ENCODE results near the gene CDYL. TPM values are rescaled to one million over a fixed set of nuclear protein-coding genes. Genes with fewer than 3 reads are reported as not detected.

Gene CDYL
- total RNA-seq, 1 donor from 2014 or later: 22.3 TPM

DNA sequence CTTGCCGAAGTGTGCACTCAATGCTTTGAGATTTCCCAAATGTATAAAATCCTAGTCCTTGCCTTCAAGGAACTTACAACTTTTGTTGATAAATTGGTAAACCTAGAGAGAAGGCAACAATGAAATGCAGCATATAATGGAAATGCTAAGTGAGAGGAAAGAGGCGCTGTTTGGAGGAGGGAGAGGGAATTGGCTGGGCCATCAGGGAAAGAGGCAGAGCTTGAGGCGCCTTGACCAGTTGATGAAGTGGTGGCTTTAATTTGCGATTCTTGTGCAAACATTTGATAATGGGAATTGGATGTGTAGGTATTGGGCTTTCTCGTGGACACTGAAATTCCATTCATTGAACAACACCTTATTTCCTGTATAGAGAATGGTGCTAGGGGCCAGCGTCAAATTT lies 1.9 kb upstream of the CDYL start:
- intact Hi-C loops (cut with micrococcal nuclease): loop anchor here (2.0 to 10.0 kb wide), 3 partner anchors 755 to 1231 kb away; partner anchors contain the start of gene NRN1

DNA sequence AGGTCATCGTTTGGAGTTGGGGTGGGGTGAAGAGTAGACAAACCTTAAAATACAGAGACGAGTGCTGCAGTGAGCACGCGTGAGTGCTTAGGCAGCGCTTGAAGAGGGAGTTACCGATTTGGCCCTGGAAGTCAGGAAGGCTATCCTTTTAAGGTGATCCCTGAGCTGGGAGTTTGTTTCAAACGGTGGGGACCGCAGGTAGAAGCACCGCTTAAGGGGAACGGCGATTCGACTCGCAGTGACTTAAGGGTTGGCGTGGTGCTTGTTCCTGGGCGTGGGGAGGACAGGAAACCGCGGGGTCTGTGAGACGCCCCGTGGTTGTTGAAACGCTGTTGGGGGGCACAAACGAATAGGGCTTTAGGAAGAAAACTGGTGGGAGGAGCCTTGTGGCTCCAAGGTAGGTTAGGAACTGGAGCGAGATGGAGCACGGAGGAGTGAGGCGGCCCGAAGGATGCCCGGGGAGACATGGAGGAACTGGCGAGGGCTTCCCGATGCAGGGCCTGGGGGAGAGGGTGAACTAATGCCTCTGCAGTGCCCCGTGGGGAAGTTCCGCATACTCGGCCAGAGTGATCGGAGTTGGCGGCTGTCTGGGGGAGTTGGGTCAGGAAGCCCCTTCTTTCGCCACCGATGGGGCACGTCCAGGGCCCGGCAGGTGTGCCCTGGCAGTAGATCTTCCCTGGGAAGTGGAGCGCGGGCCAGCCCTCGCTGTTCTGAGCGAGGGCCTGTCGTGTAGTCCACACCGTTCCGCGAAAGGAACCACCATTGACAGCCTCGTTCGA lies 1.3 kb upstream of the CDYL start:
- intact Hi-C loops (cut with micrococcal nuclease): loop anchor here (1.0 to 10.0 kb wide), 6 partner anchors 67 to 1618 kb away; partner anchors contain the start of genes NRN1 and TUBB2A

DNA sequence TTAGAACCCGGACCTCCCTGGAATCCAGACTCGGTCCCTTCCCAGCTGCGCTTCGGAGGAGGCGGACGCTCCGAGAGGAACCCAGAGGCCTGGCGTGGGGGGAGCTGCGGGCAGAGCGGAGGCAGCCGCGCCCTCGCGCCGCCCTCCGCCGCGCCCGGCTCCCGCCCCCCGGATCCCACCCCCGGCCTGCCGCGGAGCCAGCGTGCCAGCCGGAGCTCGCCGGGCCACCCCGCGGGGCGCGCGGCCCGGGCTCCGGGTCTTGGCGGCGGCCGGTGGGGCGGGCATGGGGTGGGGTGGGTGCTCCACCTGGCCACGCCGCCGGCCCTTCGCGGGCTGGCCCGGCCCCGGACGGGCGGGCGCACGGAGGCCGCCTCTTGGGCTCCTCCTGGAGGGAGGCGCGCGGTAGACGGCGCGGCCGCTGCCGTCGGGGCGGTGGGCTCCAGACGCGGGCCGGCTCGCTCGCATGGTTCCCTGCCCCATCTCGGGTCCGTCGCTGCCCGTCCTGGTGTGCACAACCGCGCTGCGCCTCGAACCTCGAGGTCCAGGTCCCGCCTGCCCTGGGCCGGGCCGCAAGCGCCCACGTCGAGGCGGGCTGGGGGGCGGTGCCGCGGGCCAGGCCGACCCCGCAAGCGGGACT lies 592 bp upstream of the CDYL start:
- intact Hi-C loops (cut with micrococcal nuclease): loop anchor here (1.0 to 10.0 kb wide), 11 partner anchors 67 to 1618 kb away; partner anchors contain the start of genes FARS2, NRN1 and TUBB2A

DNA sequence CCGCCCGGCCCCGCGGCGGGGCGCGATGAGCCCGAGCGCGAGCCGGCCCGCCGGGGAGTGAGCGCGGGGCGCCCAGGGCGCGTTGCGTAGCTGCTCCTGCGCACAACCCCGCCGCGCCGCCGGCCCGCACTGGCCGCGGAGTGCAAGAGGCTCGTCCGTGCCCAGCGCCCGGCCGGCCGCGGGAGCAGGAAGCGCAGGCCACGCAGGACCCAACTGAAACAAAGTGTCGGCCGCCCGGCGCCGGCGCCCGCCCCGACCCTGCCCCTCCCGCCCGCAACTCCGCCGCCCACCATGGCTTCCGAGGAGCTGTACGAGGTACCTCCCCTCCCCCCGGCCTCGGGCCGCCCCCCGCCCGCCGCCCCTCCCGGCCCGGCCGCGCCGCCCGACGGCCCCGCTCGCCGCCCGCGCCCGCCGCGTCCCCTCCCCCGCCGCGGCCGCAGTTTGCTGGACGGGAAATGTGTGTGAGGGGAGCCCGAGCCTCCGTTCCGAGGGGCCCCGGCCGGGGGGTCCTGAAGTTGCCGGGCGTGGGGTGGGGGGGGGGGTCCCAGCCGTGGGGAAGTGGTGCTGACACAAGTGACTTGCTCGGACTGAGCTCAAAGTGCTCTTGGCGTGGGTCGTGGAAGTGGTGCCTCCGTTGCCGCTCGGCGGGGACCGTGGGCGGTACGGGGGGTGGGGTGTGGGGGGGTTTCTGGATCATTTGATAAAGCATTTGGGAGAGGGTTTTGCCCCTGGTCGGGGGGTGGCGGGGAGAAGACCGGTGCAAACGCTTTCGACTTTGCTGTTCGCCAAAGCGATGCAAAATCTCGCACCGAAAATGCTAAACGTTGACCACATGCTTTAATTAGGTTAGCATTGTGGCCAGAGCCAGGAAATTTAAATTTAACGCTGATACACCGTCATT lies 539 bp downstream of the CDYL start:
- intact Hi-C loops (cut with micrococcal nuclease): loop anchor here (1.0 to 10.0 kb wide), 11 partner anchors 66 to 1619 kb away; partner anchors contain the start of genes ECI2, FARS2, NRN1 and TUBB2A

DNA sequence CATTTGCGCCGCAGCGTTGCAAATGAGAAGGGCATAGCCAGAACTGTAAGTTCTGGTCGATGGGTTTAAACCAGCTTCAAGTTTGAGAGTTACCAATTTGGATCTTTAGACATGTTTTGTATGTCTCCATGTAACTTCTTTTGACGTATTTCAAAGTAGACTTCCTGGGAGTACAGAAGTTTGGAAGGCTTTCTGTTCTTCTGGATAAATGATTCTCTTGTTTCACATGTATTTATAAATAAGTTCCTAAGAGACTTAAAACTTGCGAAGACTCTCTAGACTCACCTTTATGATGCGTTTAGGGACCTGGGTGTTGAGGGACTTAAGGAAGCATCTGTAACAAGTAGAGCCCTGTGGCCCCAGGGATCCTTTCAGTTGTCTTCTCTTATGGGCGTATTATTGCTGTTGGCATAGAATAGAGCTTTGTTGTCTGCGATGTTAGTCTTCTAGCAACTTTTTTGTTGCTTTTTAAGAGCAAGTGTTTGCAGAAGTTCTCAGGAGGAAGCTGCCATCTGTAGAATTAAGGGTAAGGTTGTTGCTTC lies 1.3 kb downstream of the CDYL start:
- intact Hi-C loops (cut with micrococcal nuclease): loop anchor here (1.0 to 10.0 kb wide), 10 partner anchors 65 to 1620 kb away; partner anchors contain the start of genes ECI2, NRN1 and TUBB2A

DNA sequence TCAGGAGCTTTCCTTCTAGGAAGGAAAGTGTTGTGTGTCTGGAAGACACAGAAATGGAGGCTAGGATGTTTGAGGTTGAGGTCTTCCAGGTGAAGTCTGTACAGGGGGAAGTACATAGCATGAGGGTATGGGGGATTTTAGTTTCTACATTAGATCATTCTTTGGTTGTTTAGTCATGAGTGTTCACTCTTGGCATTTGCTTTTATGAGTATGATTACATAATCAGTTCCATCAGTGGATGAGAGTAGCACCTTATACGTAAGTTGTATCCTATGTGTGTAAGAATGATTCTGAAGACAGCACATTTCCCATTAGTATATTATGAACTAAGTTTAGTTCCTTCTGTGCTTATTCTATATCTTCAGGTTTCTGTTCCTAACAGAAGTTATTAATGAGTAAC lies 1.9 kb downstream of the CDYL start:
- intact Hi-C loops (cut with micrococcal nuclease): loop anchor here (5.0 to 10.0 kb wide), 4 partner anchors 64 to 1621 kb away; partner anchors contain the start of genes NRN1 and TUBB2A

DNA sequence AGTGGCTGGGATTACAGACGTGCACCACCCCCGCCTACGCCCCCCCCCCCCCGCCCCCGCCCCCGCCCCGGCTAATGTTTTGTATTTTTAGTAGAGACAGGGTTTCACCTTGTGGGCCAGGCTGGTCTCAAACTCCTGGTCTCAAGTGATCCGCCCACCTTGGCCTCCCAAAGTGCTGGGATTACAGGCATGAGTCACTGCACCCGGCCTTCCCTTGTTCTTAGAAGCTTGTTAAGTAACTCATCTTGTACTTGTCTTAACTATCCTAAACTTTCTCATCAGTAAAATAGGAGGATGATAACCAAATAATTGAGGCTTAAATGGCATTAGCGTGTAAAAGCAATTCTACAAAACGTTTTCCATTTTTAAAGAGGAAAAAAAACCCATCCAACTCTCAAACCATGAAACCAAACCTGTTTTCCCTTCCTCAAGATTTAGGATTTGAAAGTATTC lies 4.2 kb downstream of the CDYL start:
- intact Hi-C loops (cut with micrococcal nuclease): no loop called here

DNA sequence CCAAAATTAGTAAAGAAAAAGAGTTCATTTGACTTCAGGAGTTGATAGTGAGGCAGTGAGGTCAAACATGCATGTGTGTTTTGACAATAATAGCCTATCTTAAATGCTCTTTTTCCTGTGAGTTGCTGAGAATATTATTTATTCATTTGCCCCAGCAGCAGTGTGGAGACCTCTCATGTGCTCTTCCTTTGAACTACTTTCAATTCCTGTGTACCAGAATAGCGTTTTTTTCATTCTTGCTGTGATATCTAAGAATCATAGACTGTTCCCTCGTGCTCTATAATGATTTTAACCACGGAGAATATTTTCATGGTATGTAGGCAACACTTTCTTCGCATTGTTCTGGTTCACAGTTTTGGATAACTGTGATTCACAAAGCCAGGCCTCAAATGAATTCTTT lies 5.2 kb downstream of the CDYL start:
- intact Hi-C loops (cut with micrococcal nuclease): no loop called here

DNA sequence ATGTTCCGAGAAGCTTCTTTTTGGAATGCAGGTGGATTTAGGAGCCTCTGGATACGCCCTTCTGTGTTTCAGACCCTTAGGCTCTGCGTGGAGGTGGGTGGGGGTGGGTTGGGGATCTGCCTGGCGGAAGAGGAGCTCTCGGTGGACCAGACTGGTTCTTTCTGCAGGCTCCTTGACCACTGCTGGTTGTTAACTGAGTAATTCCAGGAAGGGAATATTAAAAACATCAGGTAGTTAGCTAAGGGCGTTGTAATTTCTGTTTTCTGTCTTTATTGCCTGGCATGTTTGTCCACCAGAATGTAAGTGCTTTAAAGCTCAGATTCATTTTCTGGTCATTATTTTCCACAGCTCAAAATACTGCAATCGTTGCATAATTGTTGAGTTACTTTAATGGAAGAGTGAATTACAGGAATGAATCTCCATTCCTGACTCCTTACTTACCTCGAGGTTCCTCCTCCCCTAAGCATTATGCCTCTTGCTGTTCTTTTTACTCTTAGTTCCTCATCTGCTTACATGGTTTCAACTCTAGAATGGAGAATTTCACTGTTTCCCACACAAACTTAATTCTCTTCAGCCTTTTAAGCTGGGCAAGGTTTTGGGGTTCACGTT lies 5.9 kb downstream of the CDYL start:
- intact Hi-C loops (cut with micrococcal nuclease): no loop called here

DNA sequence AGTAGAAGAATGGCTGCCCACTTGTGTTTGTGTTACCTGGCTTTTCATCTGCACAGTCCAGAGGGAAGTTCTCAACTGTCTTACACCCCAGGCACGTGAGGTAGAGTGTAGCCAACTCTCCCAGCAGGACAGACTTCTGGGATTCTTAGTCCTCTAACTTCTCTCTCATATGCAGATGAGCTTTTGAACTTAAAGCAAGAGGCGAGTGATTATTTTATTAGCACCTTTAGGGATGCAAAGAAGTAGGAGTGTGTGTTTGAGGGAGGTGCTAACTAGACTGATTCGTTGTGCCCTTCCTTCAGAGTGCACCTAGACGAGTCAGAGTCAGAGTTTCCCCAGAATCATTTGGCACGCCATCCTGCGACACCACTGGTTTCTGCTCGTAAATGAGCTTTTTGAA lies 10.8 kb downstream of the CDYL start:
- intact Hi-C loops (cut with micrococcal nuclease): no loop called here

DNA sequence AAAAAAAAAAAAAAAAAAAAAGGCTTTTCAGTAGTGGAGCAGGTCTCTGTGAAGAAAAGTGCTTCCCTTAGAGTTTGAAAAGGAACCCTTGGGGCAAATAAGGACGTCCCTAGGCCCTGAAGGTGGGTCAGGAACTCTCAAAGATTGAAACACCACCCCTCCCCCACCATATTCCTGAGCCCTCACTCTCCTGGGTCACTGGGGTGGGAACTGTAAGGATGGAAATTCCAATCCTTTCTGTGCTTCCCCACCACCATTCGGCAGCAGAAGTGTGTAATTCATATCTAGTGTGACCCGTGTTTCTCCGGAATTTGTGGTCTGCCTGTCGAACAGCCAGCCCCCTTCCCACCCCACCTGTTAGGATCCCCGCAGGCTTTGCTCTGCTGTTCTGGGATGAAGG lies 12.3 kb downstream of the CDYL start:
- intact Hi-C loops (cut with micrococcal nuclease): no loop called here

DNA sequence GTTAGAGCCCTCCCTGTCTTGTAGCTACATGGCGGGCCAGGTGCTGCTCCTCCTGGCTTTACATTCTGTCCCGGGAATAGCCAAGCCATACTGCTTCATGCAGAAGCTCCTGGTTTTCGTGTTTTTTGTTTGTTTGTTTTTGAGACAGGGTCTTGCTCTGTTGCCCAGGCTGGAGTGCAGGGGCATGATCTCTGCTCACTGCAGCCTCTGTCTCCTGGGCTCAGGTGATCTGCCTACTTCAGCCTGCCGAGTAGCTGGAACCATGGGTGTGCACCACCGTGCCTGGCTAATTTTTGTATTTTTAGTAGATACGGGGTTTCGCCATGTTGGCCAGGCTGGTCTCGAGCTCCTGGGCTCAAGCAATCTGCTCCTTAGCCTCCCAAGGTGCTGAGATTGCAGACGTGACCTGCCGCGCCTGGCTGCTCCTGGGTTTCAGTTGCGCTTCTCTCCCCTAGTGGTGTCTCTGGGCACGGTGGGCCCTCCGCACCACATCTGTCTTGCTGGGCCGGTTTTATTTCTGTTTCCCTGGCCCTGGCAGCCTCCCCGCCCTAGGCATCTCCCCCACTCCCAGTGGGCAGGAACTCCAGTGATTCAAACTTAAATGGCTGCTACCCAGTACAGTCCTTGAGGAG lies 12.9 kb downstream of the CDYL start:
- intact Hi-C loops (cut with micrococcal nuclease): no loop called here

DNA sequence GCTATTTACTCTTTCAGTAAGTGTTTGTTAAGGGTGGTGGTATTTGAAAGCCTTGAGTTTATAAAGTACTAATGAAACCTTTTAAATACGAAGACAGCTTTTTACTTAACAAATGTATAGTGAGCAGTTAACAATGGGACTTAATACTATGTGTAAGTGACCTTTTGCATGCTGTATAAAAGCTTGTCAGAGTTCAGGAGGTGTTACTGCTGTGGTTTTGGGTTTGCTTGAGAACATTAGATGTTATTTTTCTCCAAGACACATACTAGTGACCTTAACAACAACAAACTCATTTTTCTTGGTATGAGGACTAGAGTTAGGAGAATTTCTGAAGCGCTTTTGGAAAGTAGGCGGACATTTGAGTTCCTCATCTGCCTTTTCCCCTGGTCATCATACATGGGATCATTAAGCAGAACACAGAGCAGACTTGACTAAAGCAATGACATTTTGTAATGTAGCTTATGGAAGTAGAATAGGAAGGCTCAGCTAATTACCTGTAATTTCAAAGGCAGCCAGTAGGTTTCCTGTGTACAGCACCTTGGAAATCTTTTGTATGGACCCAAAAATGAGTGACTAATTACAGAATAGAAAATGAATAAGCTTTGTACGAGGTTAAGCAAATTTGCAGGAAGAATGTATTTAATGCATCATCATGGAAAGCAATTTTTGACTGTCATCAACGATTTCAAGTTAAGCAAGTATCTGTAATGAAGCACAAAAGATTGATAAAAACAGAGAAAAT lies 14.1 kb downstream of the CDYL start:
- intact Hi-C loops (cut with micrococcal nuclease): no loop called here

DNA sequence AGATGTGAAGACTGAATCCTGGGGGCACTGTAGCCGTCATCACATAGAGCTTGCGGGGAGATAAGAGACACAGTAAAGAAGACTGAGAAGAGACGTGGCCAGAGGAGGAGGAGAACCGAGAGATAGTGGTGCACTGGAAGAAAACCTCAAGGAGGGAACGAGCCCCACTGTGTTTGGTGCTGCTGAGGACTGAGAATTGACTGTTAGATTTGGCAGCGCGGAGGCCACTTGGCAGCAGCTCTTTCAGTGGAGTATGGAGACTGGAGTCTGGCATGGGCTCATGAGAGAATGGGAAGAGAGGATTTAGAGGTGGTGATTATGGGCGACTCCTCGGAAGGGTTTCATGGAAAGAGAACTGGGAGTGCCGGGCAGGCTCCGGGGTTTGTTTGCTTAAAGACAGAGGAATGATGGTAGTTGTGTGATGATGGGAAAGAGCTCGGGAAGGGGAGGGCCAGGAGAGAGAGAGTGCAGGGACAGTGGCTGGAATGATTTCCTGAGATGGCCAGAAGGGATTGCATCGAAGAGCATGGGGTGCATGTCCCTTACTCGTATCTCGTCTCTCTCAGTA lies 18.0 kb downstream of the CDYL start:
- intact Hi-C loops (cut with micrococcal nuclease): no loop called here

DNA sequence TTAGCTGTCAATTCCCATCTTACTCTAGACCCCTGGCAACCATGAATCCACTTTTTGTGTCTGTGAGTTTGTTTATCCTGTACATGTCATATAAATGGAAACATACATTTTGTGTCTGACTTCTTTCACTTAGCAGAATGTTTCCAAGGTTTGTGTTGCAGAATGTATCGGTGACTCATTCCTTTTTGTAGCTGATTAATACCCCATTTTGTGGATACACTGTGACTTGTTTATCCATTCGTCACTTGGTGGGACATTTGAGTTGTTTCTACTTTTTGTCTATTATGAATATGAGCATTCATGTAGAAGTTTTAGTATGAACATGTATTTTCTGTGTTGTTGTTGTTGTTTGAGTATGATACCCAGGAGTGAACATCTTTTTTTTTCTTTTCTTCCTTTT lies 21.4 kb downstream of the CDYL start:
- intact Hi-C loops (cut with micrococcal nuclease): no loop called here

DNA sequence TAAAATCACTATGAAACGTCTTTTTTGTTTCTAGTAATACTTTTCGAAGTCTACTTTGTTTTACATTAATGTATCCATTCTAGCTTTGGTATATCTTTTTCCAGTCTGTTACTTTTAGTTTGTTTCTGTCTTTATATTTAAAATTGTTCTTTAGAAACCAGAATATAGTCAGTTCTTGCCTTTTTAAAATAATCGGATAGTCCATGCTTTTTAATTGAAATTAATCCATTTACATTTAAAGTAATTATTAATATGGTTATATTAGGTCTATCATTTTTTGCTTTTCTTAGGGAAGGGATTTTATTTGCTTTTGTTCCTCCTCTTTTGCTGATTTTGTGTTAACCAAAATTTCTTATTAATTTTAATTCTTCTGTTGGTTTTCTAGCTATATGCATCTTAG lies 23.7 kb downstream of the CDYL start:
- intact Hi-C loops (cut with micrococcal nuclease): loop anchor here (5.0 kb wide), 1 partner anchor 137 kb away; no protein-coding TSS in a partner anchor

DNA sequence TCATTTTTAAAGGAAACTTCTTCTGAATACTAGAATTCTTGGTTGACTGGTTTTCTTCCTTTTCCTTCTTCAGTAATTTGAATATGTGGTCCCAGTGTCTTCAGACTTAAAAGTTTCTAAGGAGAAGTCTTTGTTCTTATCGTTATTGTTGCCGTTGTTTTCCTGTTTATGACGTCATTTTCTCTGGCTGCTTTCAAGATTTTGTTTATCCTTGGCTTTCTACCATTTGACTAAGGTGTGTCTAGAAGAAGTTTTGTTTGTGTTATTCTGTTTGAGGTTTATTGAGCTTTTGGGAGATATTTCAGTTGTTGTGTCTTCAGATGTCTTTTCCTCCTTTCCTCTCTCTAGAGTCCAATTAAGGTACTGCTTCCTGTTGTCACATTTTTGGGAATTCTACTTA lies 24.5 kb downstream of the CDYL start:
- intact Hi-C loops (cut with micrococcal nuclease): loop anchor here (5.0 kb wide), 1 partner anchor 137 kb away; no protein-coding TSS in a partner anchor

DNA sequence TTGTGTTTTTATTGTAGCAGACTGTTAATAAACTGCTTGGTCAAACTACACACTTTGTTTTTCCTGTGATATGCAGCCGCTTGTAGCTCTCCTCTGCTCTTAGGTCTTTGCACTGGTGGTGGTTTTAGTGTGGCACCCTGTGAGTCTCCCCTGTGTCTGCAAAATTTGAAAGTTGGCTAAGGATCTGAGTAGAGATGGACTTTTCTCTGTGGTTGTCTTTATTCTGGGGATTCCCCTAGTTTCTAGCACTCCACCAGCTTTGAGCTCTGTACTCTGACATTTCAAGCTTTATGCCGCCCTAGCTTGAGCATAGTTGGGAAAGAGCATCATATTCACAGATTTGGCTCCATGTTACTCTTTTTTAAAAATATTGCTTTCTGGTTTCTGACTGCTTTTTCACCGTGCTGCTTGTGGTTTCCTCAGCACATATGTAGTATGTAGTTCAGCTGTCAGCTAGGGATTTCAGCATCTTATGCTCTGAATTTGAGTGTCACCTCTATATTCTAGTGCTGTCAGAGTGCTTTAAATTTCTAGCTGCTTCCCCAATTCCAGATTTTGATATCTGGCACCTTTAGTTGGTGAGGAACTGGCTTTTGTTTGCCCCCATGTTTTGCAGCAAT lies 25.4 kb downstream of the CDYL start:
- intact Hi-C loops (cut with micrococcal nuclease): loop anchor here (5.0 kb wide), 1 partner anchor 136 kb away; no protein-coding TSS in a partner anchor
